Measurements from ENCODE around the gene CACNA1C.

CACNA1C gene

GRCh38 chr12:2300886-2301285 is 248.1 kb downstream of the CACNA1C start:
- H3K9me3 Mint-ChIP-seq, result no peaks in the 10 kb centered on the region
- H3K27ac Mint-ChIP-seq, result no peak overlapping the region
- H3K27me3 Mint-ChIP-seq, result no peaks in the 10 kb centered on the region
- no peaks in the 10 kb centered on the region for H3K36me3 Mint-ChIP-seq
- H3K4me1 Mint-ChIP-seq, result peaks cover 6% of the 10 kb centered on the region
- H3K4me3 Mint-ChIP-seq, result no peak overlapping the region

GRCh38 chr12:2301531-2302461 is 249.0 kb downstream of the CACNA1C start:
- Mint-ChIP-seq H3K9me3 (no peaks in the 10 kb centered on the region), H3K27ac (no peak overlapping the region), H3K27me3 (no peaks in the 10 kb centered on the region), H3K36me3 (no peaks in the 10 kb centered on the region), H3K4me3 (no peak overlapping the region), H3K4me1 (peaks cover 6% of the 10 kb centered on the region)

GRCh38 chr12:2302711-2303580 is 250.2 kb downstream of the CACNA1C start:
- Mint-ChIP-seq H3K27me3 (no peaks in the 10 kb centered on the region), H3K9me3 (no peaks in the 10 kb centered on the region), H3K27ac (peak overlapping the region; percentile 65), H3K36me3 (no peaks in the 10 kb centered on the region), H3K4me3 (no peak overlapping the region), H3K4me1 (peaks cover 6% of the 10 kb centered on the region)

GRCh38 chr12:2304223-2304622 is 251.4 kb downstream of the CACNA1C start:
- H3K4me3 Mint-ChIP-seq, result no peak overlapping the region
- no peaks in the 10 kb centered on the region for H3K36me3 Mint-ChIP-seq
- H3K27ac Mint-ChIP-seq, result no peak overlapping the region
- H3K9me3 Mint-ChIP-seq, result no peaks in the 10 kb centered on the region
- H3K4me1 Mint-ChIP-seq, result peaks cover 2% of the 10 kb centered on the region
- H3K27me3 Mint-ChIP-seq, result no peaks in the 10 kb centered on the region

GRCh38 chr12:2306012-2306411 is 253.2 kb downstream of the CACNA1C start:
- H3K27me3 Mint-ChIP-seq, result no peaks in the 10 kb centered on the region
- no peak overlapping the region for H3K27ac Mint-ChIP-seq
- no peaks in the 10 kb centered on the region for H3K4me1 Mint-ChIP-seq

GRCh38 chr12:2306735-2307134 is 253.9 kb downstream of the CACNA1C start:
- H3K9me3 Mint-ChIP-seq, result no peaks in the 10 kb centered on the region
- H3K36me3 Mint-ChIP-seq, result no peaks in the 10 kb centered on the region
- no peaks in the 10 kb centered on the region for H3K27me3 Mint-ChIP-seq
- H3K4me1 Mint-ChIP-seq, result no peaks in the 10 kb centered on the region
- no peak overlapping the region for H3K4me3 Mint-ChIP-seq
- H3K27ac Mint-ChIP-seq, result no peak overlapping the region

More at GRCh38 chr12:2306012-2306411, 253.2 kb downstream of the CACNA1C start:
- Mint-ChIP-seq H3K9me3 (no peaks in the 10 kb centered on the region), H3K4me3 (no peak overlapping the region), H3K36me3 (no peaks in the 10 kb centered on the region)

GRCh38 chr12:2307550-2307949 is 254.8 kb downstream of the CACNA1C start:
- Mint-ChIP-seq H3K4me3 (no peak overlapping the region), H3K4me1 (no peaks in the 10 kb centered on the region), H3K9me3 (no peaks in the 10 kb centered on the region), H3K27ac (no peak overlapping the region), H3K36me3 (no peaks in the 10 kb centered on the region), H3K27me3 (no peaks in the 10 kb centered on the region)

GRCh38 chr12:2309647-2310046 is 256.9 kb downstream of the CACNA1C start:
- no peaks in the 10 kb centered on the region for H3K9me3 Mint-ChIP-seq
- H3K36me3 Mint-ChIP-seq, result no peaks in the 10 kb centered on the region
- H3K27me3 Mint-ChIP-seq, result peaks cover 2% of the 10 kb centered on the region
- H3K4me3 Mint-ChIP-seq, result no peak overlapping the region
- H3K4me1 Mint-ChIP-seq, result no peaks in the 10 kb centered on the region
- H3K27ac Mint-ChIP-seq, result no peak overlapping the region

- H3K4me1 Mint-ChIP-seq, result no peaks in the 10 kb centered on the region
- no peak overlapping the region for H3K4me3 Mint-ChIP-seq
- no peaks in the 10 kb centered on the region for H3K9me3 Mint-ChIP-seq
- H3K27ac Mint-ChIP-seq, result no peak overlapping the region
- no peaks in the 10 kb centered on the region for H3K36me3 Mint-ChIP-seq
- peaks cover 2% of the 10 kb centered on the region for H3K27me3 Mint-ChIP-seq
Observed at GRCh38 chr12:2311020-2311778, 258.4 kb downstream of the CACNA1C start.

GRCh38 chr12:2312175-2312574 is 259.4 kb downstream of the CACNA1C start:
- Mint-ChIP-seq H3K27ac (no peak overlapping the region), H3K27me3 (peaks cover 2% of the 10 kb centered on the region), H3K4me3 (no peak overlapping the region), H3K4me1 (no peaks in the 10 kb centered on the region), H3K36me3 (no peaks in the 10 kb centered on the region), H3K9me3 (no peaks in the 10 kb centered on the region)

GRCh38 chr12:2312770-2313169 is 260.0 kb downstream of the CACNA1C start:
- Mint-ChIP-seq H3K27ac (no peak overlapping the region), H3K4me1 (no peaks in the 10 kb centered on the region), H3K9me3 (no peaks in the 10 kb centered on the region), H3K27me3 (peaks cover 2% of the 10 kb centered on the region), H3K4me3 (no peak overlapping the region), H3K36me3 (no peaks in the 10 kb centered on the region)

- H3K4me1 Mint-ChIP-seq, result no peaks in the 10 kb centered on the region
- no peaks in the 10 kb centered on the region for H3K36me3 Mint-ChIP-seq
- no peaks in the 10 kb centered on the region for H3K9me3 Mint-ChIP-seq
- H3K27ac Mint-ChIP-seq, result peak overlapping the region; percentile 84
- H3K4me3 Mint-ChIP-seq, result no peak overlapping the region
- H3K27me3 Mint-ChIP-seq, result peaks cover 4% of the 10 kb centered on the region
Observed at GRCh38 chr12:2314492-2314891, 261.7 kb downstream of the CACNA1C start.

- Mint-ChIP-seq H3K27ac (no peak overlapping the region), H3K36me3 (no peaks in the 10 kb centered on the region), H3K27me3 (peaks cover 6% of the 10 kb centered on the region), H3K4me1 (no peaks in the 10 kb centered on the region), H3K9me3 (no peaks in the 10 kb centered on the region), H3K4me3 (no peak overlapping the region)
Observed at GRCh38 chr12:2317772-2318171, 265.0 kb downstream of the CACNA1C start.

GRCh38 chr12:2318286-2318685 is 265.5 kb downstream of the CACNA1C start:
- no peaks in the 10 kb centered on the region for H3K4me1 Mint-ChIP-seq
- H3K9me3 Mint-ChIP-seq, result no peaks in the 10 kb centered on the region
- H3K36me3 Mint-ChIP-seq, result no peaks in the 10 kb centered on the region
- H3K27me3 Mint-ChIP-seq, result peaks cover 8% of the 10 kb centered on the region
- no peak overlapping the region for H3K4me3 Mint-ChIP-seq
- H3K27ac Mint-ChIP-seq, result no peak overlapping the region

- Mint-ChIP-seq H3K27me3 (peaks cover 8% of the 10 kb centered on the region), H3K27ac (no peak overlapping the region), H3K4me1 (no peaks in the 10 kb centered on the region), H3K36me3 (no peaks in the 10 kb centered on the region), H3K9me3 (no peaks in the 10 kb centered on the region), H3K4me3 (no peak overlapping the region)
Observed at GRCh38 chr12:2319136-2319535, 266.3 kb downstream of the CACNA1C start.

All from activated naive CD4-positive, alpha-beta T cell treated with anti-CD3 and anti-CD28 coated beads, Interleukin-2, amount 50 U/mL, for 24 hours (primary cell).